SK-N-SH treated with all-trans-retinoic acid at 6 μM for 48 hours (cell line): Measurements from ENCODE around the gene RAPSN.

Experiments used
- ARNTL ChIP-seq: fragments of 450-650 bp; formaldehyde crosslinking; IDR thresholded peaks from 2 replicates; pipeline ENCODE4 v1.5.0; 2020; ENCODE audit warnings: low read depth, mild to moderate bottlenecking, moderate library complexity, borderline replicate concordance
- CSDC2 ChIP-seq: fragments of 250-450 bp; sonication (Bioruptor Pico); IDR thresholded peaks from 2 replicates; pipeline ENCODE4 v1.5.0; 2020; ENCODE audit warnings: mild to moderate bottlenecking, moderate library complexity
- GLIS3 ChIP-seq: fragments of 250-450 bp; sonication (Bioruptor Pico); IDR thresholded peaks from 2 replicates; pipeline ENCODE4 v1.5.0; 2020; ENCODE audit warnings: mild to moderate bottlenecking, moderate library complexity
- OSR1 ChIP-seq: fragments of 250-450 bp; sonication (Bioruptor Pico); IDR thresholded peaks from 2 replicates; pipeline ENCODE4 v1.8.0; 2022; ENCODE audit warnings: moderate library complexity, mild to moderate bottlenecking, inconsistent platforms
- RARB ChIP-seq: fragments of 250-450 bp; sonication (Bioruptor Pico); IDR thresholded peaks from 2 replicates; pipeline ENCODE4 v1.8.0; 2021; ENCODE audit warnings: mild to moderate bottlenecking, moderate library complexity
- TCF4 ChIP-seq: fragments of 250-450 bp; sonication (Bioruptor Pico); IDR thresholded peaks from 2 replicates; pipeline ENCODE4 v1.8.0; 2021; ENCODE audit warnings: mild to moderate bottlenecking, moderate library complexity, borderline replicate concordance
- TOX ChIP-seq: fragments of 250-450 bp; sonication (Bioruptor Pico); IDR thresholded peaks from 2 replicates; pipeline ENCODE4 v1.8.0; 2021; ENCODE audit warnings: mild to moderate bottlenecking, moderate library complexity, borderline replicate concordance
- ZFP30 ChIP-seq: fragments of 450-650 bp; formaldehyde crosslinking; IDR thresholded peaks from 2 replicates; pipeline ENCODE4 v1.5.0; 2022; ENCODE audit warnings: mild to moderate bottlenecking, moderate library complexity
- ZNF565 ChIP-seq: fragments of 450-650 bp; formaldehyde crosslinking; conservative IDR thresholded peaks from 2 replicates; pipeline ENCODE4 v1.5.0; 2020; ENCODE audit warnings: low read depth, mild to moderate bottlenecking, moderate library complexity
- TF ChIP-seq, protein P1 (sequence below): fragments of 250-450 bp; sonication (Bioruptor Pico); IDR thresholded peaks from 2 replicates; pipeline ENCODE4 v1.8.0; 2020; ENCODE audit warnings: mild to moderate bottlenecking, moderate library complexity, borderline replicate concordance

- TF ChIP-seq TCF4 (CRISPR knock-in tag) = no peak
- TF ChIP-seq CSDC2 (CRISPR knock-in tag) = no peak
- TF ChIP-seq RARB (CRISPR knock-in tag) = no peak
- no peak for TF ChIP-seq OSR1 (CRISPR knock-in tag)
- TF ChIP-seq, protein P1, sequence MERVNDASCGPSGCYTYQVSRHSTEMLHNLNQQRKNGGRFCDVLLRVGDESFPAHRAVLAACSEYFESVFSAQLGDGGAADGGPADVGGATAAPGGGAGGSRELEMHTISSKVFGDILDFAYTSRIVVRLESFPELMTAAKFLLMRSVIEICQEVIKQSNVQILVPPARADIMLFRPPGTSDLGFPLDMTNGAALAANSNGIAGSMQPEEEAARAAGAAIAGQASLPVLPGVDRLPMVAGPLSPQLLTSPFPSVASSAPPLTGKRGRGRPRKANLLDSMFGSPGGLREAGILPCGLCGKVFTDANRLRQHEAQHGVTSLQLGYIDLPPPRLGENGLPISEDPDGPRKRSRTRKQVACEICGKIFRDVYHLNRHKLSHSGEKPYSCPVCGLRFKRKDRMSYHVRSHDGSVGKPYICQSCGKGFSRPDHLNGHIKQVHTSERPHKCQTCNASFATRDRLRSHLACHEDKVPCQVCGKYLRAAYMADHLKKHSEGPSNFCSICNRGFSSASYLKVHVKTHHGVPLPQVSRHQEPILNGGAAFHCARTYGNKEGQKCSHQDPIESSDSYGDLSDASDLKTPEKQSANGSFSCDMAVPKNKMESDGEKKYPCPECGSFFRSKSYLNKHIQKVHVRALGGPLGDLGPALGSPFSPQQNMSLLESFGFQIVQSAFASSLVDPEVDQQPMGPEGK (CRISPR knock-in tag) = no peak
- TF ChIP-seq ZFP30 (CRISPR knock-in tag) = no peak
- no peak for TF ChIP-seq TOX (CRISPR knock-in tag)
- TF ChIP-seq ZNF565 (CRISPR knock-in tag) = no peak
- TF ChIP-seq ARNTL = no peak
- no peak for TF ChIP-seq GLIS3
Observed at GRCh38 chr11:47466201-47466600, 17.3 kb upstream of the RAPSN start.
